Measurements from ENCODE around the gene LACC1. TPM values are rescaled to one million over a fixed set of nuclear protein-coding genes. Genes with fewer than 3 reads are reported as not detected.

Gene LACC1
- total and polyA plus RNA-seq, 2 donors from 2014 or later = 3.1 to 12.2 TPM

DNA sequence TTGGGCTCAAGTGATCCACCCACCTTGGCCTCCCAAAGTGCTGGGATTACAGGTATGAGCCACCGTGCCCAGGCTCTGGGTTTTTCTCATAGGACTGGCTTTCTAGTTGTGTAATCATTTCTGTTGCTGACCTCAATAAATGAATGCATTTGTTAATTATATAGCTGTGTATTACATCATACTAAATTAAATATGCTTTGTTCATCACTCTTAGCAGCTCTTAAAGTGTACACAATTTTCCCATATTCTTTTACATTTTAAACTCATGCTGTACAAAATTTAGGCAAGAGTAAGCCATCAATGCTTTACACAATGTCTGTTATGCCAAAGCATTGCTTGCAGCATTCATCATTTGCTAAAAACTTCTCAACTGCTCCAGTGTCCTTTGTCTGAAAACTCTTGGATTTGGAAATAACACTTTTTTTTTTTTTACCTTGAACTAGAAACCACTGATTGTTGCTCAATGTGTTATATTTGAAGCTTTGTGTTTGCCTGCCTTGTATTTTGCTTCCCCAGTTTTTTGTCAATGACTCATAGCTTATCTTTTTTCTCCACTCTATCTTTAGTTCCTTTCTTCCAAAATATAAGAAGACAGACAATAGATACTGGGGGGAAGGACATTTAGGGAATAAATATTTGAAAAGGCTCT lies 31.6 kb upstream of the LACC1 start:
- TF ChIP-seq CTCF (IDR thresholded peaks at IDR 0.05; ENCODE audit: borderline replicate concordance, extremely low read depth, insufficient read depth) = no peak

GRCh38 chr13:43850873-43851272 lies 28.8 kb upstream of the LACC1 start:
- Histone ChIP-seq H3K27ac (ENCODE audit: low read depth in 2 of 2, low read length in 2 of 2) (no peak overlapping the region), H3K4me1 (ENCODE audit: control insufficient read depth in 2 of 3, insufficient read depth in 2 of 3, low read depth in 1 of 3, low read length in 3 of 3) (no peaks in the 10 kb centered on the region), H3K4me3 (ENCODE audit: low read length in 3 of 3) (no peak overlapping the region), H3K9ac (ENCODE audit: low read length in 3 of 3) (no peak overlapping the region), H3K36me3 (ENCODE audit: control insufficient read depth in 2 of 3, insufficient read depth in 3 of 3, low read length in 3 of 3) (no peaks in the 10 kb centered on the region), H3K9me3 (ENCODE audit: control insufficient read depth in 2 of 3, insufficient read depth in 1 of 3, low read length in 3 of 3) (peaks cover 0 to 21% (median 3%) of the 10 kb centered on the region in 3 donors), H3K27me3 (ENCODE audit: control insufficient read depth, insufficient read depth, low read length) (no peaks in the 10 kb centered on the region)
- intact Hi-C loops (cut with DNase I) = no loop called here
- DNase-seq (peak in 1 of 5 donors; percentile 11), FAIRE-seq (no peak)
- no peak for TF ChIP-seq CTCF (IDR thresholded peaks at IDR 0.05; ENCODE audit: borderline replicate concordance, extremely low read depth, insufficient read depth)

More for the DNA sequence above, 31.6 kb upstream of the LACC1 start:
- intact Hi-C loops (cut with DNase I) = no loop called here
- H3K36me3 ChIP-seq (ENCODE audit: control insufficient read depth in 2 of 3, insufficient read depth in 3 of 3, low read length in 3 of 3) = no peaks in the 10 kb centered on the region
- H3K4me1 ChIP-seq (ENCODE audit: control insufficient read depth in 2 of 3, insufficient read depth in 2 of 3, low read depth in 1 of 3, low read length in 3 of 3) = no peaks in the 10 kb centered on the region
- H3K4me3 ChIP-seq (ENCODE audit: low read length in 3 of 3) = no peak overlapping the region
- H3K27ac ChIP-seq (ENCODE audit: low read depth in 2 of 2, low read length in 2 of 2) = no peak overlapping the region
- DNase-seq (no peak), FAIRE-seq (no peak)
- peaks cover 0 to 17% (median 3%) of the 10 kb centered on the region in 3 donors for H3K9me3 ChIP-seq (ENCODE audit: control insufficient read depth in 2 of 3, insufficient read depth in 1 of 3, low read length in 3 of 3)
- H3K9ac ChIP-seq (ENCODE audit: low read length in 3 of 3) = no peak overlapping the region
- no peaks in the 10 kb centered on the region for H3K27me3 ChIP-seq (ENCODE audit: control insufficient read depth, insufficient read depth, low read length)

- Histone ChIP-seq H3K27ac (ENCODE audit: low read depth in 2 of 2, low read length in 2 of 2) (no peak overlapping the region), H3K36me3 (ENCODE audit: control insufficient read depth in 2 of 3, insufficient read depth in 3 of 3, low read length in 3 of 3) (no peaks in the 10 kb centered on the region), H3K4me3 (ENCODE audit: low read length in 3 of 3) (no peak overlapping the region), H3K4me1 (ENCODE audit: control insufficient read depth in 2 of 3, insufficient read depth in 2 of 3, low read depth in 1 of 3, low read length in 3 of 3) (no peaks in the 10 kb centered on the region), H3K27me3 (ENCODE audit: control insufficient read depth, insufficient read depth, low read length) (no peaks in the 10 kb centered on the region), H3K9me3 (ENCODE audit: control insufficient read depth in 2 of 3, insufficient read depth in 1 of 3, low read length in 3 of 3) (peaks cover 0 to 21% (median 3%) of the 10 kb centered on the region in 3 donors), H3K9ac (ENCODE audit: low read length in 3 of 3) (no peak overlapping the region)
- intact Hi-C loops (cut with DNase I) = no loop called here
- no peak for TF ChIP-seq CTCF (IDR thresholded peaks at IDR 0.05; ENCODE audit: borderline replicate concordance, extremely low read depth, insufficient read depth)
- DNase-seq = no peak
- no peak for FAIRE-seq
Measured at GRCh38 chr13:43852923-43853404, 26.7 kb upstream of the LACC1 start.
